ENCODE data around the gene IL18RAP.

IL18RAP gene

DNA sequence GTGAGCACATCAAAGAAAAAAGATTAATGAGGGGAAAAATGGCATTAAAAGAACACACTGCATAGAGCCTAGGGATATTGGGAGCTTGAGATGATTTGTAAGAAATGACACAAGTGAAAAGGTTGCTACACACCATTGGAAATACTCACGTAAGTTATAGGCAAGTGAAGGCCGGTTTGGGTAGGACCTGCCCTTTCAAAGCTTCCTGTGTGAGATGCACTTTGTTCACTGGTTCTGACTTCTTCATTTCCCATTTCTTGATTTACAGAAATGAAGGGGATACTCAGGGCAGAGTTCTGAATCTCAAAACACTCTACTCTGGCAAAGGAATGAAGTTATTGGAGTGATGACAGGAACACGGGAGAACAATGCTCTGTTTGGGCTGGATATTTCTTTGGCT is at the start of gene IL18RAP:
Gene IL18RAP (plus strand): TSS at position 251 of the 400 bp plus-strand sequence. CDS start 118 bp downstream, at position 369.
- no peak for DNase-seq (ENCODE audit: low read depth in 2 of 2, low spot score in 1 of 2)

DNA sequence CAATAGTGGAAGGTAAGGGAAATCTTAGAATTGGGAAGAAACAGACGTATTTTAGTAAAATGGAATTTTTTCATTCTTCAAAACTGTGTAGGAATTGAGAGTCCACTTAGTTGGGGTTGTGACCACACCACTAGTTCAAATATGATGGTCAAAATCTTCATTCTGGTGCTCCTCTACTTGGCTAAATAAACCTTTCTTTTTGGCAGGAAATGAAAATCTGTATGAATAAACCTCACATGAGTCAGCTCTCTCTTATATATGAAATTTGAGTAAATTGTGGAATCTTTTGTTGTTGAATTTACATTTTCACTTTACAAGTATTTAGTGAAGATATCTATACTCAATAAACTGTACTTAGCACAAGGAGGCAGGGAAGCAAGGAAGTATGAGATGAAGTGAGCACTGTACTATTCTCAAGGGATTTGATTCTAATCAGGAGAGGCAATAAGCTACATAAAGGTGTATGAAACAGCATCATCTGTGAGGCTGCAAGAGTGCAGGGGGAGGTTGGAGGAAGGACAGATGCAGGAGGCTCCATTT is 46.8 kb upstream of the IL18RAP start:
- no peak for DNase-seq (ENCODE audit: low read depth in 2 of 2, low spot score in 1 of 2)

GRCh38 chr2:102383722-102384121 is 39.2 kb upstream of the IL18RAP start:
- DNase-seq (ENCODE audit: low read depth in 2 of 2, low spot score in 1 of 2), result no peak

GRCh38 chr2:102385522-102385921 is 37.4 kb upstream of the IL18RAP start:
- no peak for DNase-seq (ENCODE audit: low read depth in 2 of 2, low spot score in 1 of 2)

- no peak for DNase-seq (ENCODE audit: low read depth in 2 of 2, low spot score in 1 of 2)
Measured at GRCh38 chr2:102386004-102386403, 37.0 kb upstream of the IL18RAP start.

- no peak for DNase-seq (ENCODE audit: low read depth in 2 of 2, low spot score in 1 of 2)
Measured at GRCh38 chr2:102386867-102387541, 36.0 kb upstream of the IL18RAP start.

DNA sequence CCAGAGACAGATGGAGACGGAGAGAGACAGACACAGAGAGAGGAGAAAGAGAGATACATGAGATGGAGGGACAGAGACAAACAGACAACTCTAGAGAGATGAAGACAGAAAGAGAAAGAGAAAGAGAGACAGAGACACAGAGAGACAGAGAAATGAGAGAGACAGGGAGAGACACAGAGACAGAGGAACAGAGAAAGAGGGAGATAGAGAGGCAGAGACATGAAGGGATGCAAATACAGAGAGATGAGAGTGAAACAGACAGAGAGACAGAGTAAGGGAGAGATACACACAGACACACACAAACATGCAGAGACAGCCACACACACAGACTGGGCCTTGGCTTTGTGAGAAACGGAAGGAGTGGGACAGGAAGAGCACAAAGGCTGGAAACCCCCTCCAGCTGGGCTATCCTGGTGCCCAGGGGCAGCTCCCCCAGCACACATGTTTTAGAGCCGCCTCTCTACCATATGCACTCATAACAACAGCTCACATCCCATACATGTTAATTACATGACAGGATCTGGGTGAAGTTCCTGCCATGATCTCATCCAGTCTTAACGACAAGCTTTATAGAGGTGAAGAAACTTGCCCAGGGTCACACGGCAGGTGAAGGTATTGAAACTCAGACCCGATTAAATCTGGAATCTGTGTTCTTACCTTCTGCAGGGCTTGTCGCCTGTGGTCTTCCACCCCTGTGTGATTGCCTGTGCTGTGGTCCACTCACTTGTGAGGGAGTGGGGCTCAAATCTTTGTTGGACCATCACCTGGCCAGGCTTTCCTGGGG is 35.0 kb upstream of the IL18RAP start:
- no peak for DNase-seq (ENCODE audit: low read depth in 2 of 2, low spot score in 1 of 2)

DNA sequence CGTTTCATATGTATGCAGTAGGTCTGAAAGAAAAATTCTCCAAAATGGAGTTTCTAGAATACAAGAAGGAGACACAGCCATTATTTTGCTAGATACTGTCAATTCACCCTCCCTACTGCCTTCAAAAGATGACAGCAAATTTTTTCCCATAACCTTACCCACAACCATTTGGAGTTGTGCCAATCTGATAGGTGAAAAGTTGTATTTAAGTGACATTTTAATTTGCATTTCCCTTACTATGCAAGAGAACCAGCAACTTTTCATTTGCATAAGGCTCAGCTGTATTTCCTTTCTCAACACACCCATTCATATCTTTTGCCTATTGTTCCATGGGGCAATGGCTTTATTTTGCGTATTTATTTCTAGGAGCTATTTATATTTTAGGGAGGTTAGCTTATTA is 31.4 kb upstream of the IL18RAP start:
- no peak for DNase-seq (ENCODE audit: low read depth in 2 of 2, low spot score in 1 of 2)

GRCh38 chr2:102392096-102392495 is 30.9 kb upstream of the IL18RAP start:
- no peak for DNase-seq (ENCODE audit: low read depth in 2 of 2, low spot score in 1 of 2)

- no peak for DNase-seq (ENCODE audit: low read depth in 2 of 2, low spot score in 1 of 2)
Measured at GRCh38 chr2:102392942-102393341, 30.0 kb upstream of the IL18RAP start.

DNA sequence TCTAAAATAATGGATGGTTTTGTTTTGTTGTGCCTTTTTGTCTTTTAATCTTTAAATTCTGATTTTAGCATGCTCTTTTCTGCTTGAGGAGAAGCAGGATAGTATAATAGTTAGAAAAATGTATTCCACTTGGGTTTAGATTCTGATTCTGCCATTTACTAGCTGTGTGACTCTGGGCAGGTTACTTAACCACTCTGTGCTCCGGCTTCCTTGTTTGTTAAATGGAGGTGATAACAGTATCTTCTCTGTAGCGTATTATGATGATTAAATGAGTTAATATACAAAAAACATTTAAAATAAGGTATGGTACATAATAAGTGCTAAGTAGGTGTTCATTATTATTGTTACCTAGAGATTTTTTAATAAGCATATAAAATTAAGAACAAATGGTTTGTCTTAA is 26.9 kb upstream of the IL18RAP start:
- DNase-seq (ENCODE audit: low read depth in 2 of 2, low spot score in 1 of 2), result no peak

DNA sequence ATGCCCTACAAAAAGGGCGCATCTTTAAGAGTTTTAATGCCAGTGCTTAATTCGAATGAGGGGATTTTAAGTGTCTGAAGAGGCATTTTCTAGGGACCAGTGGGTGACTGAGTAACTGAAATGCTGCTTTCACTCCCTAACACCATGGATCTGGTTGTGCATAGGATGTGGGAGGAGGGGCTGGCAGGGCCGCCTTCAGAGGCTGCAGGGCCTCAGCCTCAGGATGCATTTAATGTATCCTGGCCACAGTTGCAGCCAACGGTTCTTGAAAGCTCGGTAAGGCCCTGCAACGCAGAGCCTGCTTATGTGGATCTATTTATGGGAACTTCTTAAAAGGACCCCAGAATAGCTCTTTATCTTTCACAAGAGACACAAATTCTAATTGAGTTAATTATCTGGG is 25.8 kb upstream of the IL18RAP start:
- no peak for DNase-seq (ENCODE audit: low read depth in 2 of 2, low spot score in 1 of 2)

DNA sequence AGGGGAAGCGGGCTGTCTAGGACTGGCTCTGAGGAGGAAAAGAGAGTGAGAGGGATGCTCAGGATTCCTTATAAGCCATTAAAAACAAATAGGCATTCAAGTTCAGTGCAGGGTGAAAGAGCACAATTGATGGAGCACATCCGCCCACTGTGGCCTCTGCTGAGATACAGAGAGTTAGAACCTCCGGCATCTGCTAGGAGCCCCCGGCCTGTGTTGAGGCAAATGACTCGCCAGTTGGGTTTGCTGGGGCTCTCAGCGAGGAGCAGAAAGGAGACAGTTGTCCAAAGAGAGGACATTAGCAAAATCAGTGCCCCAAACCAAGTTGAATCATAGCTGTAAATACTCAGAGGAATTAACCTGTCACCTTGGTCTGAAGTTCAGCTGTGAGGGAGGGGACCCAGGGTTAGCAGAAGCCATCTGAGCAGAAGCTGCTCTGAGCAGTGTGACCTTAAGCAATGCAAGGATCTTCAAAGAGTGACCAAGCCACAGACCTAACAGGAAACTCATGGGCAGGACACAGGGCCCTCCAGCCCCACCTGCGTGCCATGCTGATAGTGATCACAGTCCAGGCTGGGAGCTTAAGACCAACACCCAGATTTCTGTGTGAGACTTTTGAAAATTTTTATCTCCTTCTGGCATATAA is 23.3 kb upstream of the IL18RAP start:
- DNase-seq (ENCODE audit: low read depth in 2 of 2, low spot score in 1 of 2), result no peak

- DNase-seq (ENCODE audit: low read depth in 2 of 2, low spot score in 1 of 2), result no peak
Measured at GRCh38 chr2:102401456-102401855, 21.5 kb upstream of the IL18RAP start.

DNA sequence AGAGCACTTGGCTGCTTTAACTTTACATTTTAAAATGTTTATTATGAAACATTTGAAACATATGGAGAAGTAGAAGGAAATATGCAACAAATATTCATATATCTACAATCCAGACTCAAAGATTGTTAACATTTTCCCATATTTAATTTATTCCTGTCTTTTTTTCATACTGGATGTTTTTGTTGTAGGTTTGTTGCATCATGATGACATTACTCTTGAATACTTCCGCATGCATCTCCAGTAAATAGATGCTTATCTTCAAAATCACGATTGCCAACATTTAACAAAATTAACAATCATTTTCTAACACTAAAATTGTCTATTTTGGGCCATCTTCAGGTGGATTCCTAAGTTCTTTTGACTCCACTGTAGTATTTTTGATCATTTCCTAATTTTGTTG is 21.1 kb upstream of the IL18RAP start:
- no peak for DNase-seq (ENCODE audit: low read depth in 2 of 2, low spot score in 1 of 2)

DNA sequence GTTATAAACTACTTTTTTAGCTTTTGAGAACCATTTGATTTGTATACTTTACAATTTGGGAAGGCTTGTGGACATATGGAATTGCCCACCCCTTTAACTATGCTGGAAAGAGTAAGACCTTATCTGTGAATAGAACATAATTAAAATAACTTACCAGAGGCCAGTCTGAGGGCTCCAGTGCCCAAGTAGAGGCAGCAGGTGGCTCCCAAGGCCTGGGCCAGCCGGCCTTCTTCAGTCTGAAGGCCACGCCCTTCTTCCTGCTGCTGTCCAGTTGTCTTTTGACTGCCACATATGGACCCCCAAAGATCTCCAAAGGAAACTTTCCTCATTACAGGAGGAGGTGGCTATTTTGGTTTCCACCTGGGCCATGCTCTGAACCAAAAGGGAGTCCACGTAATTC is 12.0 kb upstream of the IL18RAP start:
- DNase-seq (ENCODE audit: low read depth in 2 of 2, low spot score in 1 of 2), result no peak

GRCh38 chr2:102412199-102412598 is 10.8 kb upstream of the IL18RAP start:
- DNase-seq (ENCODE audit: low read depth in 2 of 2, low spot score in 1 of 2), result no peak

DNA sequence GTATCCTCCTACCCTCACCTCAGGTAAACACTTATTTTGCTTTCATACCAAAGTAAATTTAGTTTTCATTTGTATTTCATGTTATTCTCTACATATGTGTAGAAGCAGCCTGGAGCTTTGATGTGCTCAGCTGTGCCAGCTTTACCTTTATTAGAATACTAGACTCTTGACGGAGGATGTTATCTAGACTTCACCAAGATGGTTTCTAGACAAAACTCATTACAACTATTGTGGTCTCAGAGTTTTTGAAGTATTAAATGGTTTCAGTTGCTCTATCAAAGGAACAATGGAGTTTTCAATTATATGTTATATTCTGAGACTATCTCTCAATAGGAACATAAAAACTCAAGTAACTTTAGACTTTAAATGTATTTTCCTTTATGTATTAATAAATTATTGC is 5.0 kb upstream of the IL18RAP start:
- no peak for DNase-seq (ENCODE audit: low read depth in 2 of 2, low spot score in 1 of 2)

DNA sequence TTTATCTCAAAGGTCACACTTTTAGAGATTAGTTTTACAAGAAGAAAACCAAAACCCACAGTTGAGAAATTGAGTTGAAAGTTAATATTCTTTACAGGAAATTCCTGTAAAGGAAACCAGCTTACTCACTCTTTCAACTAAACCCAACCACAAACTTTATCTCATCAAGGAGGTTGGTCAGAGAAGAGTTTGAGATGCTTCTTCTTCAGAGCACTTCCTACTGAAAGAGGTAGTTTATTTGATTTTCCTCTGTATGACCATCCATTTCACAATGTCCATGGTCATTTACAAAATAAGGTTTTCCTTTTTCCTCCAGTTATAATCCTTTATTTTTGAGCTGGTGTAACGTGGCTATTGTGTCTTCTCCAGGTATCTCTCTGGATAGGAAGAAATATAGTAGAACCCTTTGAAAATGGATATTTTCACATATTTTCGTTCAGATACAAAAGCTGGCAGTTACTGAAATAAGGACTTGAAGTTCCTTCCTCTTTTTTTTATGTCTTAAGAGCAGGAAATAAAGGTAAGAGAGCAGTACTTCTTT is 4.5 kb upstream of the IL18RAP start:
- no peak for DNase-seq (ENCODE audit: low read depth in 2 of 2, low spot score in 1 of 2)

DNA sequence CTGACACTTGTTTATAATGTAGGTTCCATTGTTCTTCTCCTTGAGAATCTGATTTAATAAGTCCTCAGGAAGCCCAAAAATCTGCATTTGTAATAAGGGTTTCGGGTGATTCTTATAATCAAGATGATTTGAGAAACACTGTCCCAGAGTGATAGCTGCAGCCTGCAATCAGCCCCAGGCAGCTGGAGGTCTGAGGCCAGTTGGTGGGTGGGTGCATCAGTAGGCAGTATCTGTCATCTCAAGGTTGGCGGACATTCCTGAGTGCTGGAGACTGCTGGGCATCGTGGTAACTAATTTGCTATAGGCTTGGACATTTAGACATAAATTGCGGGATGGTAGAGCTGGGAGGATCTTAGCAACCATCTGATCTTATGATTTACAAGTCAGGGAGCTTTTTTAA is 2.7 kb upstream of the IL18RAP start:
- DNase-seq (ENCODE audit: low read depth in 2 of 2, low spot score in 1 of 2), result no peak

DNA sequence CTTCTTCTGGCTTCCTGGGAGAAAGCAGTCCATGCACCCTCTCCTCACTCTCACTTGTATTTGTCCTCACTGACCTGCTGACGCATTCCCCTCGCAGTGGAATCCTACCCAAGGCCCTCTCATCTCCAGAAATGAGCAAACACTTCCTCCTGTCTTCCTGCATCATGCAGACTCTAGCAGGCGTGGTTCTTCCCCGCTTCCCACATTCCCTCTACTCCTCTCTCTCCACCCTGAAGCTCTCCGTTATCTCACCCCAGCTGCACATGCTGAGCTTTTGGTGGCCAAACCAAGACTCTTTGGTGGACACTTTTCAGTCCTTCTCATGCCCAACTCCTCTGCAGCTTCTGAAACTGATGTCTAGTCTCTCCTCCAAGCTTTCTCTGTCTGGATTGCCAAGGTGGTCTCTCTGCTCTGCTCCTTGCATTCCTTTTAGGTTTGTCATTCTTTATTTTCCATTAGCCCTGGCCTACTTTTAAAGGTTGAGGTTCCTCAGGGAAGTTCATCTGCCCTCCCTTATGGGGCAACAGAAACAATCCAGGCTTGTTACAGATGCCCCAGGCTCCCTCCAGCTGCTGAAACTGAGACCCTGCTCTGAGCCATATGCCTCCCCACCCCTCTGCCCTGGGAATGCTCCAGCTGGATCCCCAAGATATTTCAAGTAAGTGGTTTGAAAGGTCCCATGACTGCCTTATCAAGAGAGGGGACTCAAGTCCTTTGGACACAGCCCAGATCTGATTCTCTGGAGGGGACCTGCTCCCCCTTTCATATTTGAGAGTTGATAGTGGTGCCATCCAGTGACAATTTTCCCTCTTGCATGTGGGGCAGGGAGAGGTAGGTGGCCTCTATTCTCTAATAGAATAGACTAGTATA is 835 bp upstream of the IL18RAP start:
- no peak for DNase-seq (ENCODE audit: low read depth in 2 of 2, low spot score in 1 of 2)

Data from stimulated activated CD8-positive, alpha-beta memory T cell treated with anti-CD3 and anti-CD28 coated beads, Interleukin-4, amount 100 ng/mL, for 4 hours (primary cell).